Erythroblast (primary cell): Measurements from ENCODE around the gene GSC2.
A peak's percentile ranks its signal among the peaks of the same experiment; 100 is the strongest.
"Not testable (repeated sequence)": the region's sequence is repeated elsewhere in the genome, so short reads cannot be mapped to it uniquely, and the experiment has no call there.

Experiments
- DNase-seq, 2 experiments: peaks; one replicate each; lab custom pipeline; 2025; lab: John Stamatoyannopoulos, UW
- GATA1 ChIP-seq: IDR thresholded peaks from 2 replicates; pipeline ENCODE4 v1.6.1; 2011; ENCODE audit warnings: low read depth, mild to moderate bottlenecking, control low read depth, low read length, moderate library complexity
- POLR2A ChIP-seq: IDR thresholded peaks from 2 replicates; pipeline ENCODE4 v1.6.1; 2011; ENCODE audit warnings: mild to moderate bottlenecking, low read length

GSC2 gene

GRCh38 chr22:19175026-19175601 is 25.0 kb upstream of the GSC2 start:
- DNase-seq, result no peak
- TF ChIP-seq POLR2A, result no peak
- TF ChIP-seq GATA1, result no peak

- TF ChIP-seq POLR2A (no peak), GATA1 (no peak)
- DNase-seq, result no peak
Measured at GRCh38 chr22:19174106-19175025, 24.3 kb upstream of the GSC2 start.

- TF ChIP-seq POLR2A (no peak), GATA1 (no peak)
- DNase-seq, result peak in 1 of 2 experiments; percentile 32
Measured at GRCh38 chr22:19173047-19174035, 23.2 kb upstream of the GSC2 start.

GRCh38 chr22:19172213-19173046 is 22.3 kb upstream of the GSC2 start:
- TF ChIP-seq GATA1 (no peak), POLR2A (no peak)
- DNase-seq, result peak in 1 of 2 experiments; percentile 24

- TF ChIP-seq POLR2A (no peak), GATA1 (no peak)
- DNase-seq, result no peak
Measured at GRCh38 chr22:19169947-19170318, 19.8 kb upstream of the GSC2 start.

GRCh38 chr22:19169002-19169946 is 19.2 kb upstream of the GSC2 start:
- TF ChIP-seq POLR2A, result no peak
- TF ChIP-seq GATA1, result no peak
- peak; percentile 38 to 40 for DNase-seq

GRCh38 chr22:19168088-19168890 is 18.2 kb upstream of the GSC2 start:
- TF ChIP-seq GATA1 (no peak), POLR2A (no peak)
- no peak for DNase-seq

GRCh38 chr22:19167106-19167869 is 17.2 kb upstream of the GSC2 start:
- no peak for DNase-seq
- TF ChIP-seq GATA1, result no peak

- no peak for TF ChIP-seq POLR2A
- TF ChIP-seq GATA1, result no peak
- no peak for DNase-seq
Measured at GRCh38 chr22:19166421-19166820, 16.3 kb upstream of the GSC2 start.

- DNase-seq, result no peak
- TF ChIP-seq POLR2A (no peak), GATA1 (no peak)
Measured at GRCh38 chr22:19164425-19164824, 14.3 kb upstream of the GSC2 start.

- not testable (repeated sequence) for DNase-seq
Measured at GRCh38 chr22:19158649-19159048, 8.6 kb upstream of the GSC2 start.

GRCh38 chr22:19156109-19156508 is 6.0 kb upstream of the GSC2 start:
- not testable (repeated sequence) for DNase-seq
